Ovary (tissue), 3 donors: ENCODE measurements around the gene HTRA3.

ENCODE experiments used
- EP300 ChIP-seq: sonication (generic); formaldehyde crosslinking; IDR thresholded peaks from one replicate; pipeline ENCODE4 v1.6.1; 2017; ENCODE audit warnings: antibody characterized with exemption
- POLR2A ChIP-seq: fragments of 450-650 bp; IDR thresholded peaks from one replicate; pipeline ENCODE4 v1.6.1; 2017; ENCODE audit warnings: antibody characterized with exemption, mild to moderate bottlenecking, moderate library complexity
- TF ChIP-seq, protein P1 (sequence below), 3 donors: fragments of 450-650 bp in 2 of 3; fragments of 200-600 bp in 1 of 3; IDR thresholded peaks; one replicate each; pipeline versions ENCODE4 v1.5.1 to v1.8.0; 2016 to 2022; ENCODE audit warnings: antibody characterized with exemption in 3 of 3, mild to moderate bottlenecking in 1 of 3
- donor health status: DM: no; HTN: no; CAD: no.

DNA sequence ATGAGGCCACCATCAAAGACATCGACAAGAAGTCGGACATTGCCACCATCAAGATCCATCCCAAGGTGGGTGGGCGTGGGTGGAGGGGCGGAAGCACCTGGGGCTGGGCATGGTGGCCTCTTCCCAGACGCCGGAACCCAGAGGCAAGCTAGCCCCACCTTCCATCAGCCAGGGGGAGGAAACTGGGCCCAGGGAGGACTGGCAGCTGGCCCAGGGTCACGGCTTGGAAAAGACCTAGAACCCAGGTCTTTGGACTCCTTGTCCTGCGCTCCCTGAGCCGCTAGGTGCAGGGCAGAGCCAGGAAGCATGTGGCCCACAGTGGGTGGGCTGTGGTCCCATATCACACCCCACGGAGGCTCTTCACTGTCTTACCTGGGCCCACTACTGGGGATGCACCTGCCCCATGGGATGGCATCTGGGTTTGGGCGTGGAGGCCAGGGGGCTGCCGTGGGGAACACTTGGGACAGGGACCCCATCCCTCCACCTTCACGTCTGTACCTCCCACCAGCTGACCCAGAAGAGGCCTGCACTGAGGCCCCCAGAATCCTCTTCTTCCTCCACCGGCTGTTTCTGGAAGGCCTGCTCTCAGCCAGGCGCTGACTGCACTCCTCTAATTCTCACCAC, 17.3 kb downstream of the HTRA3 start:
- TF ChIP-seq EP300 (no peak), POLR2A (no peak)
- TF ChIP-seq, protein P1, sequence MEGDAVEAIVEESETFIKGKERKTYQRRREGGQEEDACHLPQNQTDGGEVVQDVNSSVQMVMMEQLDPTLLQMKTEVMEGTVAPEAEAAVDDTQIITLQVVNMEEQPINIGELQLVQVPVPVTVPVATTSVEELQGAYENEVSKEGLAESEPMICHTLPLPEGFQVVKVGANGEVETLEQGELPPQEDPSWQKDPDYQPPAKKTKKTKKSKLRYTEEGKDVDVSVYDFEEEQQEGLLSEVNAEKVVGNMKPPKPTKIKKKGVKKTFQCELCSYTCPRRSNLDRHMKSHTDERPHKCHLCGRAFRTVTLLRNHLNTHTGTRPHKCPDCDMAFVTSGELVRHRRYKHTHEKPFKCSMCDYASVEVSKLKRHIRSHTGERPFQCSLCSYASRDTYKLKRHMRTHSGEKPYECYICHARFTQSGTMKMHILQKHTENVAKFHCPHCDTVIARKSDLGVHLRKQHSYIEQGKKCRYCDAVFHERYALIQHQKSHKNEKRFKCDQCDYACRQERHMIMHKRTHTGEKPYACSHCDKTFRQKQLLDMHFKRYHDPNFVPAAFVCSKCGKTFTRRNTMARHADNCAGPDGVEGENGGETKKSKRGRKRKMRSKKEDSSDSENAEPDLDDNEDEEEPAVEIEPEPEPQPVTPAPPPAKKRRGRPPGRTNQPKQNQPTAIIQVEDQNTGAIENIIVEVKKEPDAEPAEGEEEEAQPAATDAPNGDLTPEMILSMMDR (IDR thresholded peaks at IDR 0.05), result no peak
